ENCODE data around the gene NKAP.
"Not testable (repeated sequence)": the region's sequence is repeated elsewhere in the genome, so short reads cannot be mapped to it uniquely, and the experiment has no call there.

Gene NKAP

GRCh38 chrX:119970574-119970973 lies 27.0 kb upstream of the NKAP start:
- H3K27me3 ChIP-seq, result no peaks in the 10 kb centered on the region
- TF ChIP-seq CTCF (IDR thresholded peaks at IDR 0.05), result no peak
- no peak overlapping the region for H3K4me3 ChIP-seq (ENCODE audit: low read depth in 1 of 2, low read length in 1 of 2)
- H3K27ac ChIP-seq, result no peak overlapping the region
- H3K4me1 ChIP-seq (ENCODE audit: control insufficient read depth in 1 of 2, insufficient read depth in 1 of 2, low read depth in 1 of 2, low read length in 1 of 2), result no peaks in the 10 kb centered on the region
- H3K9me3 ChIP-seq, result no peaks in the 10 kb centered on the region
- no peaks in the 10 kb centered on the region for H3K36me3 ChIP-seq

GRCh38 chrX:119966837-119967236 lies 23.3 kb upstream of the NKAP start:
- H3K4me3 ChIP-seq (ENCODE audit: low read depth in 1 of 2, low read length in 1 of 2), result not testable (repeated sequence)

GRCh38 chrX:119960625-119961024 lies 17.1 kb upstream of the NKAP start:
- Histone ChIP-seq H3K4me1 (ENCODE audit: control insufficient read depth in 1 of 2, insufficient read depth in 1 of 2, low read depth in 1 of 2, low read length in 1 of 2) (no peaks in the 10 kb centered on the region), H3K27me3 (no peaks in the 10 kb centered on the region), H3K27ac (no peak overlapping the region), H3K36me3 (no peaks in the 10 kb centered on the region), H3K4me3 (ENCODE audit: low read depth in 1 of 2, low read length in 1 of 2) (no peak overlapping the region), H3K9me3 (no peaks in the 10 kb centered on the region)
- TF ChIP-seq CTCF (IDR thresholded peaks at IDR 0.05), result no peak

More at GRCh38 chrX:119966837-119967236, 23.3 kb upstream of the NKAP start:
- H3K36me3 ChIP-seq; H3K4me1 ChIP-seq (ENCODE audit: control insufficient read depth in 1 of 2, insufficient read depth in 1 of 2, low read depth in 1 of 2, low read length in 1 of 2); H3K9me3 ChIP-seq; H3K27me3 ChIP-seq; H3K27ac ChIP-seq: not testable (repeated sequence)

- H3K27me3 ChIP-seq; H3K27ac ChIP-seq; H3K4me1 ChIP-seq (ENCODE audit: control insufficient read depth in 1 of 2, insufficient read depth in 1 of 2, low read depth in 1 of 2, low read length in 1 of 2); H3K9me3 ChIP-seq; H3K4me3 ChIP-seq (ENCODE audit: low read depth in 1 of 2, low read length in 1 of 2); H3K36me3 ChIP-seq: not testable (repeated sequence)
Measured at GRCh38 chrX:119955807-119956570, 12.4 kb upstream of the NKAP start.

GRCh38 chrX:119954374-119954773 lies 10.8 kb upstream of the NKAP start:
- Histone ChIP-seq H3K4me3 (ENCODE audit: low read depth in 1 of 2, low read length in 1 of 2) (no peak overlapping the region), H3K27ac (no peak overlapping the region), H3K27me3 (no peaks in the 10 kb centered on the region), H3K4me1 (ENCODE audit: control insufficient read depth in 1 of 2, insufficient read depth in 1 of 2, low read depth in 1 of 2, low read length in 1 of 2) (peaks cover 0 to under 1% of the 10 kb centered on the region in 2 experiments), H3K36me3 (no peaks in the 10 kb centered on the region), H3K9me3 (no peaks in the 10 kb centered on the region)
- TF ChIP-seq CTCF (IDR thresholded peaks at IDR 0.05), result no peak

GRCh38 chrX:119948381-119948780 lies 4.8 kb upstream of the NKAP start:
- H3K4me3 ChIP-seq (ENCODE audit: low read depth in 1 of 2, low read length in 1 of 2), result no peak overlapping the region
- peaks cover 10 to 11% of the 10 kb centered on the region in 2 experiments for H3K4me1 ChIP-seq (ENCODE audit: control insufficient read depth in 1 of 2, insufficient read depth in 1 of 2, low read depth in 1 of 2, low read length in 1 of 2)
- H3K27me3 ChIP-seq, result no peaks in the 10 kb centered on the region
- H3K9me3 ChIP-seq, result no peaks in the 10 kb centered on the region
- no peak for TF ChIP-seq CTCF (IDR thresholded peaks at IDR 0.05)
- no peak overlapping the region for H3K27ac ChIP-seq
- no peaks in the 10 kb centered on the region for H3K36me3 ChIP-seq
